ENCODE results near the gene ATP6V0D1. TPM values are rescaled to one million over a fixed set of nuclear protein-coding genes. Genes with fewer than 3 reads are reported as not detected.

The ATP6V0D1 gene
- polyA plus RNA-seq, 2 donors: 17.0 to 78.1 TPM

DNA sequence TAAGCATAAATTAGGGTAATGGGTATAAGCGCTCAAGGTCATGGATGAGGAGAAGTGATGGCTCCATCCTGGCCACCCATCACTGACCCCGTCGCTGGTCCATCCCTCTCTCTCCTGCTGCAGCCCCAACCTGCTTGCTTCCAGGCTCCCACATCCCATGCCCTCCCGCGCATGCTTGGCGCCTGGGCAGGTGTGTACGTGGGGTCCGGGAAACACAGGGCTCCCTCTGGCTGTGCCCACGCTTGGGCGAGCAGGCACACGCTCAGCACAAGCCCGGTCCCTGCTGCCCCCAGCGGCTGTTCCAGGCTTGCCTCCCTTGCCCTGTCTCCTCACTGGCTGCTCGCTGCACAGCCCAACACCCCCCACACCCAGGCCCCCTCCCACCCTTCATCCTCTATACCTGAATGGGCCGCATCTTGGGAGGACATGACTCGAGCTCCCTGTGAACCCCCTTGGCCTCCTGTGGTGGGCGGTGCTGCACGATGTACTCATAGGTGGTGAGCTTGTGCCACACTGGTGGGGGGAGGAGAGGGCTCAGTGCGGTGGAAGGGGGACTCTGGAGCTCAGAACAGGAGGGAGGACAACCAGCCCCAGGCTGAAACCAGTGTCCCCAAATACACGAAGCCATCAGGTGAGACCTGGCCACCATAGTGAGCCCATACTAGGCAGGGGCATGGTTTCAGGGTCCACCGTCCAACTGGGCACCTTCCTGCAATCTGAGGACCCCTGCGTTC is 83.0 kb downstream of the ATP6V0D1 start:
- peaks cover 16 to 48% of the 10 kb centered on the region in 2 donors for H3K4me1 ChIP-seq (ENCODE audit: control insufficient read depth in 2 of 2, insufficient read depth in 2 of 2, low read length in 1 of 2)
- H3K9me3 ChIP-seq (ENCODE audit: control insufficient read depth in 2 of 2, insufficient read depth in 1 of 2, low read depth in 1 of 2, low read length in 1 of 2): no peaks in the 10 kb centered on the region
- H3K36me3 ChIP-seq (ENCODE audit: control insufficient read depth in 2 of 2, insufficient read depth in 2 of 2, low read length in 1 of 2): no peaks in the 10 kb centered on the region
- no peak overlapping the region for H3K27ac ChIP-seq (ENCODE audit: low read depth in 2 of 2, low read length in 1 of 2)
- 59 to 69% methylated on average over 22 of the region's 22 CpGs for WGBS, 2 donors
- H3K27me3 ChIP-seq (ENCODE audit: control insufficient read depth in 1 of 2, insufficient read depth in 2 of 2, low read length in 2 of 2): no peaks in the 10 kb centered on the region
- no peak overlapping the region for H3K4me3 ChIP-seq (ENCODE audit: low read depth in 1 of 2, low read length in 2 of 2)

DNA sequence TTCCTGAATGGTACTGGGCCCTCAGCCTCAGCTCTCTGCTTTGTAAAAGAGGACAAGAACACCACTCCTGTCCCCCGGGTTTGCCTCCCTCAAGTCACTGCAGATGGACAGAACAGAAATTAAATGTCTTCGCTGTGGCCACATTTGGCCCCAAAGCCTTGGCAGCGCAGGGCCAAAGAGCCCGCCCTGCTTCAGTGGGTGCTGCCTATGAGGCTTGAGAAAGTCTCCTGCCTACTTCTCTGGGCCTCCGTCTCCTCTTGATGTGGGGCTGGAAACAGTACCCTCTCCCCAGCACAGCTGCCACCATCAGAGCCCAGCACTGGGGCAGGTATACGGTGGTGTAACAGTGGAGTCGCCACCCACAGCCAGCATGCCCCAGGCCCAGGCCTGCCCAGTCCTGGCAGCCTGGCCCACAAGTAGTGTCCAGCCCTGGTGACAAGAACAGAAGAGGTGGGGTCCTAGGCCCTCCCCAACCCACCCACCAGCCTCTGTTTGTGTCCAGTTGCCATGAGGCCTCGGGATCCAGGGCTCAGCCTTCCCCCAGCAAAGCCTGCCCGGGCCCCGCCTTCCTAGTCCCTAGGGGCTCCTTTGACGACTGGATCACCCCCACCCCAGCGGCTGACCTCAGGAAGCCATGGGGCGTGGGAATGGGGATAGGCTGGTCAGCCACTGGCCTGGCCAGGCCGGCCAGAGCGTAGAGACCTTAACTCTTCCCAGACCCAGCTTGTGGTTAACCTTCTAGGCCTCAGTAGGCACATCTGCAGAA is 83.7 kb downstream of the ATP6V0D1 start:
- peaks cover 16 to 53% of the 10 kb centered on the region in 2 donors for H3K4me1 ChIP-seq (ENCODE audit: control insufficient read depth in 2 of 2, insufficient read depth in 2 of 2, low read length in 1 of 2)
- no peak overlapping the region for H3K4me3 ChIP-seq (ENCODE audit: low read depth in 1 of 2, low read length in 2 of 2)
- no peaks in the 10 kb centered on the region for H3K36me3 ChIP-seq (ENCODE audit: control insufficient read depth in 2 of 2, insufficient read depth in 2 of 2, low read length in 1 of 2)
- H3K27me3 ChIP-seq (ENCODE audit: control insufficient read depth in 1 of 2, insufficient read depth in 2 of 2, low read length in 2 of 2): no peaks in the 10 kb centered on the region
- no peaks in the 10 kb centered on the region for H3K9me3 ChIP-seq (ENCODE audit: control insufficient read depth in 2 of 2, insufficient read depth in 1 of 2, low read depth in 1 of 2, low read length in 1 of 2)
- 55 to 67% methylated on average over 15 of the region's 15 CpGs for WGBS, 2 donors
- peak overlapping the region; percentile 58 to 62 for H3K27ac ChIP-seq (ENCODE audit: low read depth in 2 of 2, low read length in 1 of 2)

DNA sequence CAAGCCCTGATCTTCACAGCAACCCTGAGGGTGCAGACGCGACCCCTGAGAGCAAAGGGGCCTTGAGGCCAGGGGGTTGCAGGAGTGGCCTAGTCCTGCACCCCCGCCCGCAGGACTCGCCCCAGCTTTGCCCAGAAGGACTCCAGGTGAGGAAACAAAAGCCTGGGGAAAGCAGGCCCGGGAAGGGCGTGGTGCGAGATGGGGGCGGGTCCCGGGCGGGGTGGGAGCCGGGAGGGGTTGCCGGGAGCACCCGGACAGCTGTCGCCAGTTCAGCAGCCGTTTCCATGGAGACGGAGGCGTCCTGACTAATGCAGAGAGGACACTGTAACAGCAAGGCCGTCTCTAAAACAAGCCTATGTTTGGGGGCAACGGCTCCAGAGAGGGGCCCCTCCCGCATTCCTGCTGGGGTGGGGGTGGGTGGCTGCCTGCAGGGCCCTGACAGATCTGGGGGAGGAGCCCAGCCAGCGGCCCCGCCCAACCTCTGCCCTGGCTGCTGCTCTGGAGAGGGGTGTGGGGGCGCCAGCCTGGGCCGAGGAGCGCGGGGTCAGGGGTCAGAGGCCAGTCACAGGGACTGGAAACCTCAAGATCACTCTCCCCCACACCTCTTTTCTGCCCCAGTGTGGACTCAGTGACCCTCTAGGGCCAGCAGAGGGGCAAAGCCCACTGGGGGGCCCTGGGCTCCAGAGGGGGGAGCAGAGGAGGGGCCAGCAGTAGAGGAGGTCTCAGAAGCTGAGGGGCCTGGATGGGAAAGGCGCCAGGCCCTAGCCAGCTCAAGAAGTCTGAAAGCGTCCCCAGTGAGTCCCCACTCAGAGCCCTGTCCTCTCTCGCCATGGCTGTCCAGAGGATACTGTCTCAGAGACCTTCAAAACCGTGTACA is 84.6 kb downstream of the ATP6V0D1 start:
- H3K4me1 ChIP-seq (ENCODE audit: control insufficient read depth in 2 of 2, insufficient read depth in 2 of 2, low read length in 1 of 2): peaks cover 21 to 58% of the 10 kb centered on the region in 2 donors
- H3K9me3 ChIP-seq (ENCODE audit: control insufficient read depth in 2 of 2, insufficient read depth in 1 of 2, low read depth in 1 of 2, low read length in 1 of 2): no peaks in the 10 kb centered on the region
- H3K27ac ChIP-seq (ENCODE audit: low read depth in 2 of 2, low read length in 1 of 2): peak overlapping the region; percentile 69 to 70
- H3K4me3 ChIP-seq (ENCODE audit: low read depth in 1 of 2, low read length in 2 of 2): no peak overlapping the region
- H3K36me3 ChIP-seq (ENCODE audit: control insufficient read depth in 2 of 2, insufficient read depth in 2 of 2, low read length in 1 of 2): no peaks in the 10 kb centered on the region
- no peaks in the 10 kb centered on the region for H3K27me3 ChIP-seq (ENCODE audit: control insufficient read depth in 1 of 2, insufficient read depth in 2 of 2, low read length in 2 of 2)
- 25 to 27% methylated on average over 31 of the region's 31 CpGs for WGBS, 2 donors

DNA sequence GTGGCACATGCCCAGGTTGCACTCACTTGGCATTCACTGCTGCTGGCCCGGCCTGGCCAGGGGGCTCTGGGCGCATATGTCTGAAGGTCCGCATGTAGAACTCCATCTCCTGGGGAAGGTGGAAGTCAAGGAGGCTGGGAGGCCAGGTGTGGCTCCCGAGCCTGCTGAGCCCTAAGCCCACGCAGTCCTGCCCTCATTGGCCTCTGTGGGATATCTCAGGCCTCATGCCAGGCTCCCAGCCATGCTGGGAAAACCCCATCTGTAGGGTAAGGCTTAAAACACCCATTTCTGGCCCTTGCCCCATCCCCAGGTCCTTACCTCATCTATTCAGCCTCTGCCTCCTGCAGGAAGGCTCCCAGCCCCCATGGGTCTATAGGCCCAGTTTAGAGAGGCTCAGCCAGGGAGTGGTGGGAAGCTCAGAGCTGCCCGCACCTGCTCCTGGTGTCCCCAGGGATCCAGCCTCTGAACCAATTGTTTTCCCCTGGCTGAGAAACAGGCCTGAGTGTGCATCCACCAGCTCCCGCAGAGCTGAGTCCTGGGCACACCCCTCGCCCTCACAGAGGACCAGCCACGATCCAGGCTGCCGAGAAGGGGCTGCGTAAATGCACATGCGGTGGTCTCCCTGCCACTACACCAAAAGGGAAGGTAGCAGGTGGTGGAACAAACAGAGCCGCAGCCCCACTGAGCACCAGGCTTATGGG is 85.3 kb downstream of the ATP6V0D1 start:
- no peak overlapping the region for H3K4me3 ChIP-seq (ENCODE audit: low read depth in 1 of 2, low read length in 2 of 2)
- H3K27me3 ChIP-seq (ENCODE audit: control insufficient read depth in 1 of 2, insufficient read depth in 2 of 2, low read length in 2 of 2): no peaks in the 10 kb centered on the region
- peaks cover 21 to 61% of the 10 kb centered on the region in 2 donors for H3K4me1 ChIP-seq (ENCODE audit: control insufficient read depth in 2 of 2, insufficient read depth in 2 of 2, low read length in 1 of 2)
- H3K36me3 ChIP-seq (ENCODE audit: control insufficient read depth in 2 of 2, insufficient read depth in 2 of 2, low read length in 1 of 2): no peaks in the 10 kb centered on the region
- WGBS, 2 donors: 43 to 51% methylated on average over 13 of the region's 13 CpGs
- H3K9me3 ChIP-seq (ENCODE audit: control insufficient read depth in 2 of 2, insufficient read depth in 1 of 2, low read depth in 1 of 2, low read length in 1 of 2): no peaks in the 10 kb centered on the region
- peak overlapping the region; percentile 69 to 70 for H3K27ac ChIP-seq (ENCODE audit: low read depth in 2 of 2, low read length in 1 of 2)

DNA sequence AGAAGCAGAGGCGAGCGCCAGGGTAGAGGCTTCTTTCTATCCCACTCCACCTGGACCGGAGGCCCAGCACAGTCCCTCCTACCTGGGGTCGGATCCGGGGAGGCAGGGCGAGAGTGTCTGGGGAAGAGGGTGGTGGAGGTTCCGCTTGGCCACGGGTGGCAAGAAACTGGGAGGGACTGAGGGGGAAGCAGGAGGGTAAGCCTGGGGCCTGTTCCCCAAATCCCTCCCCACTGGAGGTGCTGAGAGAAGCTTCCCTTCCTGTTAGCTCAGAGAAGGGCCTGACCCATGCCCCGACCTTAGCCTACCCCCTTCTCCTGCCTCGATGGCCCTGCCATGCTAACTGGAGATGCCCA is 85.9 kb downstream of the ATP6V0D1 start:
- Histone ChIP-seq H3K4me3 (ENCODE audit: low read depth in 1 of 2, low read length in 2 of 2) (no peak overlapping the region), H3K27me3 (ENCODE audit: control insufficient read depth in 1 of 2, insufficient read depth in 2 of 2, low read length in 2 of 2) (no peaks in the 10 kb centered on the region), H3K36me3 (ENCODE audit: control insufficient read depth in 2 of 2, insufficient read depth in 2 of 2, low read length in 1 of 2) (no peaks in the 10 kb centered on the region), H3K9me3 (ENCODE audit: control insufficient read depth in 2 of 2, insufficient read depth in 1 of 2, low read depth in 1 of 2, low read length in 1 of 2) (no peaks in the 10 kb centered on the region), H3K27ac (ENCODE audit: low read depth in 2 of 2, low read length in 1 of 2) (peak overlapping the region in 1 of 2 donors; percentile 70), H3K4me1 (ENCODE audit: control insufficient read depth in 2 of 2, insufficient read depth in 2 of 2, low read length in 1 of 2) (peaks cover 21 to 61% of the 10 kb centered on the region in 2 donors)
- 71 to 73% methylated on average over 10 of the region's 10 CpGs for WGBS, 2 donors

DNA sequence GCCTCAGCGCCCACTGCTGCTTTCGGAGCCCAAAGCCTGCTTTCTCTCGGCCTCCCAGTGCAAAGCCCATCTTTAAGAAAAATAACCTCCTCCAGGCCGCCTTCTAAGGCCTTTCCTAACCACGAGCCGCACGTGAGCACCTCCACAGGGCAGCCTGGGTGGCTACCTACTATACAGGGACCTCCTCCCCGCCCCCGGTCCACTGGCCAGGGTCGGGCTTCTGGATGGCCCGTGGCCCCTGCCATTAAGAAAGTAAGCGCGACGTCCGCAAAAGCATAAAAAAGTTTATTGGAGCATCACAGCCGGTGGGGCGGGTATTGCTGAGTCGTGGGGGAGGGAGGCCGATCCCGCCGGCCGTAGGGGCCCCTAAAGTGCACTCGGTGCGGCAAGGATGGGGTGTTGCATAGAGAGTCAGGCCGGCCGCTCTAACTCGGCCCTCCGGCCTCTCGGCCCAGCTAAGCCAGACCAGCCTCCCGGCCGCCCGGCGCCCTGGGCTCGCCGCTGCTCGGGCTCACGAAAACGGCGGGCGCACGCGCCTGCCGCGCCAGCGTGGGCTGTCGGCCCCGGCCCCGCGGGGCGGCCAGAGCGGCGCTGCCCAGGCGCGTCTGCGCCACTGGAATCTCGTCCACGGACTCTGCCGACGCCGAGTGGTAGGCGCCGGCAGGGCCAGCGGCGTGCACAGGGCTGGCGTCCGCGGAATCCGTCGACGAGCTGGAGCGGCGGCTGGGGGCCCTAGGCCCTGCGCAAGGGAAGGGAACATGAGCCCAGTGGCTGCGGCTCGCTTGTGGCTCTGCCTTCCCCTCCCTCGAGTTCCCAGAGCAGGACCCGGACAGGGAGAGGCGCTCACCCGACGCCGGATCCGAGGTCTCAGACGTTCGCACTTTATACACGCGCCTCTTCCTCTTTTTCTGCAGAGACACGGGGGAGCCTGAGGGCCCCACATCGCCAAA is 86.5 kb downstream of the ATP6V0D1 start:
- 58% methylated on average over 67 to 88 of the region's 88 CpGs for WGBS, 2 donors
- H3K4me3 ChIP-seq (ENCODE audit: low read depth in 1 of 2, low read length in 2 of 2): no peak overlapping the region
- peaks cover 21 to 57% of the 10 kb centered on the region in 2 donors for H3K4me1 ChIP-seq (ENCODE audit: control insufficient read depth in 2 of 2, insufficient read depth in 2 of 2, low read length in 1 of 2)
- H3K27me3 ChIP-seq (ENCODE audit: control insufficient read depth in 1 of 2, insufficient read depth in 2 of 2, low read length in 2 of 2): no peaks in the 10 kb centered on the region
- peak overlapping the region; percentile 67 to 75 for H3K27ac ChIP-seq (ENCODE audit: low read depth in 2 of 2, low read length in 1 of 2)
- peaks cover 0 to 2% of the 10 kb centered on the region in 2 donors for H3K36me3 ChIP-seq (ENCODE audit: control insufficient read depth in 2 of 2, insufficient read depth in 2 of 2, low read length in 1 of 2)
- H3K9me3 ChIP-seq (ENCODE audit: control insufficient read depth in 2 of 2, insufficient read depth in 1 of 2, low read depth in 1 of 2, low read length in 1 of 2): no peaks in the 10 kb centered on the region

DNA sequence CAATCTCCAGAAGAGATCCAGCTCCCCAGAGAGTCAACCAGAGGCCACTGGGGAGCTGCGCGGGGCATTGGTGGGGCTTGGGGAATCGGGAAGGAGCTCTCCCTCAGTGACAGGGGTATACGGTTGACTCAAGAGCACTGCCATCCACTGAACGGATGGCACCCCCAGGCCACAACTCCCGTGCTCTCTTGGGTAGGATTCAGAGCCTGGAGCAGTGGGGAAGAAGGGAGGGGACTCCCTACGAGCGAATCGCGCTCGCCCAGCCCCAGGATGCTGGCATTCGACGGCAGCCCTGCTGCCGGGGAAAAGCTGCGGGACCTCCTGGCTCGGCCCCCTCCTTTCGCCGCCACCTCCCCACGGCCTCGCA is 87.2 kb downstream of the ATP6V0D1 start:
- 14 to 18% methylated on average over 20 of the region's 20 CpGs for WGBS, 2 donors
- peaks cover 0 to 2% of the 10 kb centered on the region in 2 donors for H3K36me3 ChIP-seq (ENCODE audit: control insufficient read depth in 2 of 2, insufficient read depth in 2 of 2, low read length in 1 of 2)
- peaks cover 17 to 56% of the 10 kb centered on the region in 2 donors for H3K4me1 ChIP-seq (ENCODE audit: control insufficient read depth in 2 of 2, insufficient read depth in 2 of 2, low read length in 1 of 2)
- H3K4me3 ChIP-seq (ENCODE audit: low read depth in 1 of 2, low read length in 2 of 2): peak overlapping the region in 1 of 2 donors; percentile 16
- H3K27ac ChIP-seq (ENCODE audit: low read depth in 2 of 2, low read length in 1 of 2): peak overlapping the region; percentile 67 to 75
- H3K27me3 ChIP-seq (ENCODE audit: control insufficient read depth in 1 of 2, insufficient read depth in 2 of 2, low read length in 2 of 2): no peaks in the 10 kb centered on the region
- no peaks in the 10 kb centered on the region for H3K9me3 ChIP-seq (ENCODE audit: control insufficient read depth in 2 of 2, insufficient read depth in 1 of 2, low read depth in 1 of 2, low read length in 1 of 2)

DNA sequence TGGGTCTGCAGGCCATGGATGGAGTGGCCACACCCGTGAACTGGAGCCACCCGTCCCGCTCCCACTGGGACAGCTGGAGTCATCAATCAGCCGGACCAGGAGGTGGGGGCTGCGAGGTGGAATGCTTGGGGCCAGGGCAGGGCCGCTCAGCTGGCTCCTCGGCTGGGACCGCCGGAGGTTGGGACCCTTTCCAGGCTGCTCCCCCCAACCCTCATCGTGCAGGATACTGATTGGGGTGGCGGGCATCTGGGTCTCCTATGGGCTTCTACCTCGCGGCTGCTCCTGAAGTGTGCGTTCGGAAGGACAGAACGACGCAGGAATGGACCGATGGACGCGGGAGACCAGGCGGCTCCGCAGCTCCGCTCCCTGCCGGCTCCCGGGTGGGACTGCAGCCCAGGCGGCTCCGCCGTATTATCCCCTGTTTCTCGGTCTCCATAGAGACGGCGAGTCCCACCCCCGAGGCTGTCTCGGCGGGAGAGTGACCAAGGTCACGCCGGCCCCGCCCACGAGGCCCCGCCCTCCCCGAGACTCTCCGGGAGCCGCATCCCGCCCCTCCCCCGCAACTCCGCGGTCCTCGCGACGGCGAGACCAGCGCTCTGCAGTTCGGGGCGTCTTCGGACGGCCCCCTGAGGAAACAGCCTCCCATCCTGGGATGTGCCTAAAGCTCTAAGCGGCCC is 87.7 kb downstream of the ATP6V0D1 start, which contains the start of gene TPPP3:
TSS of gene TPPP3 (minus strand) at position 388 of the 677 bp plus-strand sequence. CDS start 2,387 bp downstream, outside the sequence.
- Histone ChIP-seq H3K4me3 (ENCODE audit: low read depth in 1 of 2, low read length in 2 of 2) (peak within 1 kb of the TSS; percentile 16 to 52), H3K4me1 (ENCODE audit: control insufficient read depth in 2 of 2, insufficient read depth in 2 of 2, low read length in 1 of 2) (peaks cover 15 to 53% of the 10 kb centered on the region in 2 donors)
- WGBS, 2 donors: 3% methylated on average over 56 of the region's 56 CpGs

More for the DNA sequence above, 87.7 kb downstream of the ATP6V0D1 start, which contains the start of gene TPPP3:
- Histone ChIP-seq H3K27ac (ENCODE audit: low read depth in 2 of 2, low read length in 1 of 2) (peak within 1 kb of the TSS; percentile 67 to 75), H3K9me3 (ENCODE audit: control insufficient read depth in 2 of 2, insufficient read depth in 1 of 2, low read depth in 1 of 2, low read length in 1 of 2) (no peaks in the 10 kb centered on the region), H3K36me3 (ENCODE audit: control insufficient read depth in 2 of 2, insufficient read depth in 2 of 2, low read length in 1 of 2) (peaks cover 0 to 2% of the 10 kb centered on the region in 2 donors), H3K27me3 (ENCODE audit: control insufficient read depth in 1 of 2, insufficient read depth in 2 of 2, low read length in 2 of 2) (no peaks in the 10 kb centered on the region)

All from esophagus (tissue), 2 donors.